Neuron (in vitro differentiated cells): Measurements from ENCODE around the gene CYLC1.

ENCODE experiments used
- H2AFZ ChIP-seq: one replicate; pipeline ENCODE4 v1.6.1; 2013; ENCODE audit warnings: low read depth, mild to moderate bottlenecking, inconsistent platforms, low read length, moderate library complexity
- H3K27me3 ChIP-seq: one replicate; pipeline ENCODE4 v1.6.1; 2013; ENCODE audit warnings: low read length; ENCODE audit not compliant: insufficient read depth
- H3K36me3 ChIP-seq: one replicate; pipeline ENCODE4 v1.6.1; 2013; ENCODE audit warnings: low read length; ENCODE audit not compliant: insufficient read depth
- H3K4me1 ChIP-seq: one replicate; pipeline ENCODE4 v1.6.1; 2013; ENCODE audit warnings: low read length; ENCODE audit not compliant: insufficient read depth
- H3K4me3 ChIP-seq: 2 replicates; pipeline ENCODE4 v1.5.1; 2013; ENCODE audit warnings: mild to moderate bottlenecking, low read length, moderate library complexity
- H3K9me3 ChIP-seq: one replicate; pipeline ENCODE4 v1.6.1; 2013; ENCODE audit warnings: low read length

CYLC1 gene

GRCh38 chrX:83860846-83861245 lies at the start of gene CYLC1:
Gene CYLC1 (plus strand): TSS chrX:83861146. CDS start chrX:83861183, 37 bp downstream.
- Histone ChIP-seq H3K9me3 (no peaks in the 10 kb centered on the region), H3K27me3 (no peaks in the 10 kb centered on the region)

GRCh38 chrX:83819304-83819703 lies 41.6 kb upstream of the CYLC1 start:
- Histone ChIP-seq H3K4me1 (no peaks in the 10 kb centered on the region), H3K36me3 (no peaks in the 10 kb centered on the region), H2AFZ (no peak overlapping the region), H3K9me3 (no peaks in the 10 kb centered on the region), H3K27me3 (no peaks in the 10 kb centered on the region), H3K4me3 (no peak overlapping the region)

More at GRCh38 chrX:83860846-83861245, at the start of gene CYLC1:
- no peak within 1 kb of the TSS for H3K4me3 ChIP-seq
- H3K36me3 ChIP-seq = no peaks in the 10 kb centered on the region
- H2AFZ ChIP-seq = no peak within 1 kb of the TSS
- no peaks in the 10 kb centered on the region for H3K4me1 ChIP-seq

GRCh38 chrX:83829874-83830273 lies 31.1 kb upstream of the CYLC1 start:
- no peaks in the 10 kb centered on the region for H3K9me3 ChIP-seq
- H3K4me3 ChIP-seq = no peak overlapping the region

GRCh38 chrX:83845397-83845796 lies 15.5 kb upstream of the CYLC1 start:
- H3K9me3 ChIP-seq = no peaks in the 10 kb centered on the region
- no peaks in the 10 kb centered on the region for H3K36me3 ChIP-seq
- no peaks in the 10 kb centered on the region for H3K4me1 ChIP-seq
- no peaks in the 10 kb centered on the region for H3K27me3 ChIP-seq
- H2AFZ ChIP-seq = no peak overlapping the region
- H3K4me3 ChIP-seq = no peak overlapping the region

More at GRCh38 chrX:83829874-83830273, 31.1 kb upstream of the CYLC1 start:
- Histone ChIP-seq H3K4me1 (no peaks in the 10 kb centered on the region), H3K36me3 (no peaks in the 10 kb centered on the region), H2AFZ (no peak overlapping the region), H3K27me3 (no peaks in the 10 kb centered on the region)

GRCh38 chrX:83847339-83847738 lies 13.6 kb upstream of the CYLC1 start:
- Histone ChIP-seq H3K4me3 (no peak overlapping the region), H3K9me3 (no peaks in the 10 kb centered on the region), H3K27me3 (no peaks in the 10 kb centered on the region), H2AFZ (no peak overlapping the region), H3K36me3 (no peaks in the 10 kb centered on the region), H3K4me1 (no peaks in the 10 kb centered on the region)

GRCh38 chrX:83888585-83888984 lies 27.6 kb downstream of the CYLC1 start:
- Histone ChIP-seq H3K4me3 (no peak overlapping the region), H3K9me3 (no peaks in the 10 kb centered on the region), H3K27me3 (no peaks in the 10 kb centered on the region), H3K36me3 (no peaks in the 10 kb centered on the region), H3K4me1 (no peaks in the 10 kb centered on the region), H2AFZ (no peak overlapping the region)

- Histone ChIP-seq H3K27me3 (no peaks in the 10 kb centered on the region), H3K4me1 (no peaks in the 10 kb centered on the region), H3K36me3 (no peaks in the 10 kb centered on the region), H2AFZ (no peak overlapping the region), H3K9me3 (no peaks in the 10 kb centered on the region), H3K4me3 (no peak overlapping the region)
Measured at GRCh38 chrX:83892433-83892832, 31.5 kb downstream of the CYLC1 start.

- H3K27me3 ChIP-seq = no peaks in the 10 kb centered on the region
- H3K4me3 ChIP-seq = no peak overlapping the region
- H3K36me3 ChIP-seq = no peaks in the 10 kb centered on the region
- no peaks in the 10 kb centered on the region for H3K4me1 ChIP-seq
- H3K9me3 ChIP-seq = no peaks in the 10 kb centered on the region
- no peak overlapping the region for H2AFZ ChIP-seq
Measured at GRCh38 chrX:83906921-83907320, 46.0 kb downstream of the CYLC1 start.

- Histone ChIP-seq H3K4me3 (no peak overlapping the region), H2AFZ (no peak overlapping the region), H3K36me3 (no peaks in the 10 kb centered on the region), H3K4me1 (no peaks in the 10 kb centered on the region), H3K9me3 (no peaks in the 10 kb centered on the region), H3K27me3 (no peaks in the 10 kb centered on the region)
Measured at GRCh38 chrX:83916525-83916924, 55.6 kb downstream of the CYLC1 start.

GRCh38 chrX:83934220-83934619 lies 73.3 kb downstream of the CYLC1 start:
- Histone ChIP-seq H3K27me3 (no peaks in the 10 kb centered on the region), H3K4me1 (no peaks in the 10 kb centered on the region), H3K9me3 (no peaks in the 10 kb centered on the region), H3K36me3 (no peaks in the 10 kb centered on the region), H3K4me3 (no peak overlapping the region), H2AFZ (no peak overlapping the region)
